Endothelial cell of umbilical vein (primary cell): ENCODE measurements around the gene EXD3. TPM values are rescaled to one million over a fixed set of nuclear protein-coding genes. Genes with fewer than 3 reads are reported as not detected.
A peak's percentile ranks its signal among the peaks of the same experiment; 100 is the strongest.

Source experiments
- BruUV-seq: library from RNA; stranded (reverse); fragments of 400-500 nt; replicated peaks from 2 replicates; lab custom pipeline; 2021; lab: Mats Ljungman, UMichigan
- CTCF ChIA-PET: fragments of 300-600, 350-600 bp; sonication (Branson Sonifier 250); formaldehyde crosslinking; loops from one replicate; lab custom pipeline; 2021; ENCODE audit warnings: antibody characterized with exemption, inconsistent platforms; lab: Charles Lee
- POLR2A ChIA-PET: fragments of 300-600, 350-600 bp; sonication (Branson Sonifier 250); formaldehyde crosslinking; loops from one replicate; lab custom pipeline; 2021; ENCODE audit warnings: antibody characterized with exemption, inconsistent platforms; lab: Charles Lee
- DNase-seq: peaks from one replicate; pipeline ENCODE4 v3.0.0-alpha.2; 2011; ENCODE audit warnings: low read depth, low spot score
- FAIRE-seq: peaks from 2 replicates; lab custom pipeline; 2011; peaks lifted over from hg19 to GRCh38; lab: Jason Lieb, UNC
- H2AFZ ChIP-seq: 2 replicates; pipeline ENCODE4 v1.6.0; 2012; ENCODE audit warnings: low read depth, low read length, control low read depth, inconsistent platforms
- H3K27ac ChIP-seq: 2 replicates; pipeline ENCODE4 v1.5.1; 2011; ENCODE audit warnings: low read depth, mild to moderate bottlenecking, control low read depth, low read length, moderate library complexity; ENCODE audit not compliant: insufficient read depth
- H3K27me3 ChIP-seq, 2 experiments: 2 replicates each; pipeline versions ENCODE4 v1.6.0 to v1.6.1; 2011; ENCODE audit warnings: low read length in 2 of 2, mixed read lengths in 1 of 2; ENCODE audit not compliant: control insufficient read depth in 2 of 2, insufficient read depth in 2 of 2
- H3K36me3 ChIP-seq, 2 experiments: 2 replicates in 1 of 2; 3 replicates in 1 of 2; pipeline ENCODE4 v1.5.1; 2011; ENCODE audit warnings: low read length in 2 of 2, mild to moderate bottlenecking in 1 of 2, moderate library complexity in 1 of 2; ENCODE audit not compliant: control insufficient read depth in 2 of 2, insufficient read depth in 2 of 2; ENCODE audit errors: extremely low read depth in 1 of 2
- H3K4me1 ChIP-seq: 3 replicates; pipeline ENCODE4 v1.5.1; 2011; ENCODE audit warnings: mild to moderate bottlenecking, low read length; ENCODE audit not compliant: control insufficient read depth, insufficient read depth; ENCODE audit errors: extremely low read depth
- H3K4me2 ChIP-seq: 2 replicates; pipeline ENCODE4 v1.6.1; 2011; ENCODE audit warnings: low read length, control low read depth, mixed read lengths; ENCODE audit not compliant: insufficient read depth
- H3K4me3 ChIP-seq, 3 experiments: fragments of 200-600 bp in 1 of 3; sonication (generic), shearing (Covaris generic) in 1 of 3; replicated peaks in 1 of 3; 2 replicates each; pipeline ENCODE4 v1.5.1; 2011 to 2016; ENCODE audit warnings: control low read depth in 3 of 3, low read length in 3 of 3, mild to moderate bottlenecking in 2 of 3, inconsistent platforms in 1 of 3, low read depth in 1 of 3, moderate library complexity in 1 of 3; ENCODE audit not compliant: insufficient read depth in 1 of 3
- H3K79me2 ChIP-seq: 2 replicates; pipeline ENCODE4 v1.6.0; 2012; ENCODE audit warnings: low read length, inconsistent platforms; ENCODE audit not compliant: control insufficient read depth, insufficient read depth
- H3K9ac ChIP-seq: replicated peaks from 2 replicates; pipeline ENCODE3; 2011; ENCODE audit warnings: low read length, control low read depth; ENCODE audit not compliant: insufficient read depth; ENCODE audit errors: extremely low read depth
- H3K9me1 ChIP-seq: replicated peaks from 3 replicates; pipeline ENCODE4 v1.6.0; 2011; ENCODE audit warnings: mild to moderate bottlenecking, low read length; ENCODE audit not compliant: control insufficient read depth, insufficient read depth; ENCODE audit errors: extremely low read depth
- H3K9me3 ChIP-seq: replicated peaks from 2 replicates; pipeline ENCODE4 v1.5.1; 2012; ENCODE audit warnings: low read length, inconsistent platforms; ENCODE audit not compliant: control insufficient read depth, insufficient read depth
- H4K20me1 ChIP-seq: replicated peaks from 2 replicates; pipeline ENCODE3; 2011; ENCODE audit warnings: mild to moderate bottlenecking, low read length; ENCODE audit not compliant: control insufficient read depth, insufficient read depth; ENCODE audit errors: extremely low read depth
- FOS ChIP-seq: IDR thresholded peaks from 2 replicates; pipeline ENCODE4 v1.6.1; 2011; ENCODE audit warnings: mild to moderate bottlenecking, low read length, moderate library complexity, borderline replicate concordance; ENCODE audit not compliant: insufficient read depth
- MYC ChIP-seq: IDR thresholded peaks from one replicate; pipeline ENCODE4 v1.6.1; 2011; ENCODE audit warnings: mild to moderate bottlenecking, low read depth, low read length
- POLR2A ChIP-seq: IDR thresholded peaks from 2 replicates; pipeline ENCODE4 v1.6.1; 2012; ENCODE audit warnings: low read depth, mild to moderate bottlenecking, control low read depth, low read length
- dilution Hi-C: fragments of 300-500 bp; cut with MboI; formaldehyde crosslinking; loops from one replicate; pipeline ENCODE4 v1.15.0; 2019; ENCODE audit warnings: low sequenced_read_pairs; ENCODE audit not compliant: extremely low pct_ligation_motif_present
- intact Hi-C: fragments of 100-400 bp; cut with micrococcal nuclease; formaldehyde crosslinking; loops from one replicate; pipeline ENCODE4 v1.10.0; 2022
- polyA plus RNA-seq, 4 experiments: library from polyadenylated mRNA; depleted of rRNA in 3 of 4; stranded (reverse) in 3 of 4; unstranded in 1 of 4; fragments of >200 nt; gene quantifications; 2 replicates each; pipeline versions ENCODE4 v1.2.1 to v1.2.3, GENCODE V29; 2011 to 2012; ENCODE audit warnings: missing spikeins in 1 of 4
- total RNA-seq: library from RNA; stranded (reverse); gene quantifications from 2 replicates; pipeline ENCODE4 v1.2.3, GENCODE V29; 2021

Gene EXD3
- total and polyA plus RNA-seq, 2 donors (not counting 3 experiments of a cell fraction or from before 2014, with no cell fraction given) = 17.7 to 30.3 TPM

GRCh38 chr9:137426018-137426681 lies 3.2 kb upstream of the EXD3 start:
- POLR2A ChIA-PET = no interaction called here
- no peak overlapping the region for H3K9ac ChIP-seq
- dilution Hi-C loops = no loop called here

GRCh38 chr9:137423514-137424291 lies 741 bp upstream of the EXD3 start:
- BruUV-seq = no TSS peak
- Histone ChIP-seq H3K9me1 (no peaks in the 10 kb centered on the region), H3K36me3 (no peaks in the 10 kb centered on the region), H3K4me2 (peak overlapping the region; percentile 5), H4K20me1 (no peaks in the 10 kb centered on the region), H3K27ac (no peak overlapping the region), H3K27me3 (no peaks in the 10 kb centered on the region), H3K79me2 (peaks cover 28% of the 10 kb centered on the region), H3K4me3 (peak overlapping the region in 1 of 3 experiments; percentile 61), H3K9me3 (no peaks in the 10 kb centered on the region), H3K4me1 (peaks cover 14% of the 10 kb centered on the region), H2AFZ (peak overlapping the region; percentile 85), H3K9ac (peak overlapping the region; percentile 35)
- FAIRE-seq = no peak
- intact Hi-C loops (loop anchor here (1.0 to 10.0 kb wide), 2 partner anchors 22 to 101 kb away; no protein-coding TSS in a partner anchor), dilution Hi-C loops (no loop called here)
- ChIA-PET POLR2A (interaction anchor here (1.6 kb wide), 1 partner anchor 122 kb away, joined by 5 read pairs; the partner anchor contains the start of gene NRARP), CTCF (interaction anchor here (0.6 to 2.5 kb wide), 20 partner anchors 9 to 169 kb away, joined by 3 to 29 read pairs (median 7); partner anchors contain the start of genes ENTPD8, NELFB, NRARP and NSMF)
- DNase-seq = no peak
- TF ChIP-seq MYC (no peak), FOS (peak; percentile 22)

More at GRCh38 chr9:137426018-137426681, 3.2 kb upstream of the EXD3 start:
- no peak overlapping the region for H3K4me3 ChIP-seq
- TF ChIP-seq POLR2A (no peak), FOS (no peak)
- intact Hi-C loops = loop anchor here (10.0 kb wide), 1 partner anchor 99 kb away; no protein-coding TSS in a partner anchor
- H3K4me1 ChIP-seq = peaks cover 14% of the 10 kb centered on the region
- FAIRE-seq (no peak), DNase-seq (no peak)
- H3K4me2 ChIP-seq = no peak overlapping the region
- no peaks in the 10 kb centered on the region for H3K9me3 ChIP-seq
- no peak overlapping the region for H2AFZ ChIP-seq
- no peaks in the 10 kb centered on the region for H3K36me3 ChIP-seq
- H3K27me3 ChIP-seq = no peaks in the 10 kb centered on the region
- peaks cover 14% of the 10 kb centered on the region for H3K79me2 ChIP-seq
- H3K9me1 ChIP-seq = no peaks in the 10 kb centered on the region
- H3K27ac ChIP-seq = no peak overlapping the region
- no TSS peak for BruUV-seq
- CTCF ChIA-PET = interaction anchor here (1.5 to 1.7 kb wide), 2 partner anchors 19 to 124 kb away, joined by 4 read pairs; partner anchors contain the start of gene NRARP
- H4K20me1 ChIP-seq = no peaks in the 10 kb centered on the region
